ENCODE data around the gene G2E3. TPM values are rescaled to one million over a fixed set of nuclear protein-coding genes. Genes with fewer than 3 reads are reported as not detected.

The G2E3 gene
- total RNA-seq, 1 donor from 2014 or later, result 14.7 TPM

DNA sequence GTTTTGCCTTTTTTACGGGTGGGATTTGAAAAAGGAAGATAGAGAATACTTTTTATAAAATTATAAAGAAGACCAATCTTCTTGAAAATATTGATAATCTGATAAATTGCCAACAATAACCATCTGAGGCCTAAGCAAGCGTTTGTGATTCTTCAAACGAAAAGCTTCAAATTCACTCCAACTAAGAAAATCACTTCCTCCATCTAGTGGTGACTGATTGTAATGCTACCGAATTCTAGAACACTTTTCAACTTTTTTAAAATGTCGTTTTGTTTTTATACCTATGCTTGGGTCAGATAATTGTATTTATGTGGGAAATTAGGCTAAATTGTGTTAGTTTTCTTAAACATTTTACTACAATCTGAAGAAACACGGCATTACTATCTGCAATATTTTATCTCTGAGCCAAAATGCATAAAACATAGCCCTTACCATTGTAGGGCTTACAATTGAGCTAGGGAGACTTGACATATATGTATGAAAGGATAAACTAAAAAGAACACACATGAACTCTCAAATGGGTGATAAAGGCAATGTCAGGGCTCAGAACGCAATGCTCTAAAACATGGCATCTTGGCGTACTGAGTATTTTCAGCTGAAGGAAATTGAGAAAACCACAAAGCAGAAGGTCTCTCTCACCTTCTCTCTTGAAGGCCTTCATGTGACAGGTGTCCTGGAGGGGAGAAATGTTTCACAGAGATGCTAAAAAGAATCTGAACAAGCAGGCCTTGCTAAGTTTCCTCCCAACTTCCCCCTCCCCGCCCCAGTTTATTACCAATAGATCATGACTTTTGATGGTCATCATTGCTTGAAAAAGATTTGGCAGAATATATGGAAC, 36.8 kb upstream of the G2E3 start:
- no peaks in the 10 kb centered on the region for H3K9me3 Mint-ChIP-seq (ENCODE audit: low read depth)
- H3K36me3 Mint-ChIP-seq (ENCODE audit: low read depth), result no peaks in the 10 kb centered on the region
- no peak overlapping the region for H3K27ac Mint-ChIP-seq (ENCODE audit: unreplicated experiment)
- H3K27me3 Mint-ChIP-seq (ENCODE audit: low read depth), result peaks cover 9% of the 10 kb centered on the region
- DNase-seq (ENCODE audit: low spot score), result no peak
- peaks cover 4% of the 10 kb centered on the region for H3K4me1 Mint-ChIP-seq (ENCODE audit: low read depth)
- TF ChIP-seq, protein P1, sequence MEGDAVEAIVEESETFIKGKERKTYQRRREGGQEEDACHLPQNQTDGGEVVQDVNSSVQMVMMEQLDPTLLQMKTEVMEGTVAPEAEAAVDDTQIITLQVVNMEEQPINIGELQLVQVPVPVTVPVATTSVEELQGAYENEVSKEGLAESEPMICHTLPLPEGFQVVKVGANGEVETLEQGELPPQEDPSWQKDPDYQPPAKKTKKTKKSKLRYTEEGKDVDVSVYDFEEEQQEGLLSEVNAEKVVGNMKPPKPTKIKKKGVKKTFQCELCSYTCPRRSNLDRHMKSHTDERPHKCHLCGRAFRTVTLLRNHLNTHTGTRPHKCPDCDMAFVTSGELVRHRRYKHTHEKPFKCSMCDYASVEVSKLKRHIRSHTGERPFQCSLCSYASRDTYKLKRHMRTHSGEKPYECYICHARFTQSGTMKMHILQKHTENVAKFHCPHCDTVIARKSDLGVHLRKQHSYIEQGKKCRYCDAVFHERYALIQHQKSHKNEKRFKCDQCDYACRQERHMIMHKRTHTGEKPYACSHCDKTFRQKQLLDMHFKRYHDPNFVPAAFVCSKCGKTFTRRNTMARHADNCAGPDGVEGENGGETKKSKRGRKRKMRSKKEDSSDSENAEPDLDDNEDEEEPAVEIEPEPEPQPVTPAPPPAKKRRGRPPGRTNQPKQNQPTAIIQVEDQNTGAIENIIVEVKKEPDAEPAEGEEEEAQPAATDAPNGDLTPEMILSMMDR (IDR thresholded peaks at IDR 0.05), result peak; percentile 86
- H3K4me3 Mint-ChIP-seq (ENCODE audit: unreplicated experiment), result no peak overlapping the region

DNA sequence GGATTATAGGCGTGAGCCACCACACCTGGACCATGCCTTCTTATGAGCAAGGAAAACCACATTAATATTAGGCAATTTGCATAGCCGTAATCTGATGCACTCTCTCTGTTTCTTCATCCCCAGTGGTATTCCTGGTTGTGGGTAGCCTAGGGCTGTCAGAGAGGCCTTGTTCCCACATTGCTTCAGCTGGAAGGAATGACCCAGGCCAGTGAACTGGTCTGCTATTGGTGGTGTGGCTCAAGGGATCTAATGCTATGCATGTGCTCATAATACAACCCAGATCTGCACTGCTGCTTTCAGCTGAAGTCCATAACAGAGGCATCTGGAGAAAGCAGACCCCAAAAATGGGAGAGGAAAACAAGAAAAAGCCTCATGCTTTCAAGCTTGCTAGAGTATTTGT, 33.1 kb upstream of the G2E3 start:
- Mint-ChIP-seq H3K4me3 (ENCODE audit: unreplicated experiment) (no peak overlapping the region), H3K36me3 (ENCODE audit: low read depth) (no peaks in the 10 kb centered on the region), H3K9me3 (ENCODE audit: low read depth) (no peaks in the 10 kb centered on the region), H3K4me1 (ENCODE audit: low read depth) (peaks cover 4% of the 10 kb centered on the region), H3K27me3 (ENCODE audit: low read depth) (peaks cover 2% of the 10 kb centered on the region), H3K27ac (ENCODE audit: unreplicated experiment) (no peak overlapping the region)
- TF ChIP-seq, protein P1 (IDR thresholded peaks at IDR 0.05), result no peak
- no peak for DNase-seq (ENCODE audit: low spot score)

DNA sequence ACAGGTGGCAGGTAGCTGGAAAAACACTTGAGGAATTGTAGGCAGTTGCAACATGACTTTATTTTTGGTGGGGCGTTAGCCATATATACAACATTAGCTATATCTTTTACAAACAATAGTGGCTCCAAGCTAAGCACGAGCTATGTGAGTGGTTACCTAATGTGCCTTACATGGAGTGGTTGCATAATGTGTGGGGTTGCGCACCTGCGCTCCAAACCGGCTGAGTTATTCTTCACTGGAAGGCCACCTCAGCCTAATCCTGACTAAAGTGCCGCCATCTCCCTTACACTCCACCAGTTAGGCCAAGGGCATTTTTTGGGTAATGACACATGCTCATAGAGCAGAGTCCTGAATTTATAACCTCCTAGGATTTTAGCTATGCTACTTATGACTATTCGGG, 31.8 kb upstream of the G2E3 start:
- no peak overlapping the region for H3K4me3 Mint-ChIP-seq (ENCODE audit: unreplicated experiment)

DNA sequence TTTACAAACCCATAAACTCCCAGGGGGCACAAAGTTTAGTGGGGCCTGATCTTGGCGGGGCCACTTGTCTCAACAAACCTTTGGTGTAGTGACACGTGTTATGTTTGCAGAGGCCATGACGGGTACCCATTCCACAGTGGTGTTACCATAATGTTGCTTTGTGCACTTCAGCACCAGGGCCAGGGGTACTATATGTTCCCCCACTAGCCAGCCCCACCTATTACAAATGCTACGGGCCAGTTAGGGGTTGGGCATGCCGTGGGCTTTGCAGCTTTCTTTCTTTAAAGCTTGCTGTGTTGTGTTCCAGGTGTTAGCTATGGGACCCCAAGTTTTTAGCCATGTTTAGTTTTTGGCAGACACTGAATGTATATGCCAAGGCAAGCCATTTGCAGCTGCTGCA, 30.8 kb upstream of the G2E3 start:
- Mint-ChIP-seq H3K4me3 (ENCODE audit: unreplicated experiment) (no peak overlapping the region), H3K4me1 (ENCODE audit: low read depth) (no peaks in the 10 kb centered on the region), H3K36me3 (ENCODE audit: low read depth) (no peaks in the 10 kb centered on the region), H3K9me3 (ENCODE audit: low read depth) (no peaks in the 10 kb centered on the region), H3K27ac (ENCODE audit: unreplicated experiment) (no peak overlapping the region), H3K27me3 (ENCODE audit: low read depth) (peaks cover 2% of the 10 kb centered on the region)
- TF ChIP-seq, protein P1 (IDR thresholded peaks at IDR 0.05), result no peak
- no peak for DNase-seq (ENCODE audit: low spot score)

More for the DNA sequence above, 31.8 kb upstream of the G2E3 start:
- DNase-seq (ENCODE audit: low spot score), result no peak
- H3K36me3 Mint-ChIP-seq (ENCODE audit: low read depth), result no peaks in the 10 kb centered on the region
- H3K4me1 Mint-ChIP-seq (ENCODE audit: low read depth), result no peaks in the 10 kb centered on the region
- no peak overlapping the region for H3K27ac Mint-ChIP-seq (ENCODE audit: unreplicated experiment)
- TF ChIP-seq, protein P1 (IDR thresholded peaks at IDR 0.05), result no peak
- H3K27me3 Mint-ChIP-seq (ENCODE audit: low read depth), result peaks cover 2% of the 10 kb centered on the region
- H3K9me3 Mint-ChIP-seq (ENCODE audit: low read depth), result no peaks in the 10 kb centered on the region

DNA sequence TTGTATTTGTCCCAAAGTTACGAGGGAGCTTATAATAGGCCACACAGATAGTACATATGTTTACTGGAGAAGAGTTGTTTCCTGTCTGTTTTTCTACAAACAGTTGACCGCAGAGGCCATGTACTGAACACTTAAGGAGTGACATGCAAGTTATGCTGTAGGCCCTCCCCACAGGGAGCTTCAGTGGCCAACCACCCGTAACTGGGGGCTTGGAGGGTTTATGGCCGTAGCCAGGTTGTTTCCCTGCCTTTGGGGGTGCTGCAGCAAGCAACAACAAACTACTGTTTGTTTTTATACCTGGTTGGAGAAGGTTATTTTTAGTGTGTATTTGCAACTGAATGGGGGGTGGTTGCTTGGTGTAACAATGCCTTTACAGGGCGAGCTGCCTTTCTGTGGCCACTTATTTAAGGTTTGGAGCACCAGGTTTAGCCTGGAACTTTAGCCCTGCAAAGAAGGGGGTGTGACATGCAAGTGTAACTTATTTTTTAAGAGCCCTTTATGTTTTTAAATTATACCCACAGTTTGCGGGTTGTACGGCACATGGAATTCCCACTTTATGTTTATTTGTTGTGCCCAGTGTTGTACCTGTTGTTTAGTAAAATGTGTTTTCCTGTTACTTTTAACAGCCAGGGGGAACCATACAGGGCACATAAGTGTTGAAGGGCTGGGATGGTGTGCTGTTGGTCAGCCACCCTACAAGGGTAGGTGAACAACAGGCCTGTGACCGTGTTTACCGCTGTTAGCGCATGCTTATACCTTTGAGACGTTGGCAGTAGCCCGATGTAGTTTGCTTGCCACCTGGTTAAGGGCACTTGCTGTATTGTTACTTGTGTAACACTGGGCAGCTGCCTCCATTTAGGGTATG, 29.9 kb upstream of the G2E3 start:
- Mint-ChIP-seq H3K4me1 (ENCODE audit: low read depth) (no peaks in the 10 kb centered on the region), H3K9me3 (ENCODE audit: low read depth) (no peaks in the 10 kb centered on the region), H3K4me3 (ENCODE audit: unreplicated experiment) (no peak overlapping the region), H3K27me3 (ENCODE audit: low read depth) (peaks cover 2% of the 10 kb centered on the region), H3K36me3 (ENCODE audit: low read depth) (no peaks in the 10 kb centered on the region), H3K27ac (ENCODE audit: unreplicated experiment) (no peak overlapping the region)
- TF ChIP-seq, protein P1 (IDR thresholded peaks at IDR 0.05), result no peak
- no peak for DNase-seq (ENCODE audit: low spot score)

Measured in chondrocyte (in vitro differentiated cells).